GM11168 (cell line): ENCODE results near the gene GINS1.

Experiments used
- in situ Hi-C: fragments of 300-500 bp; cut with MboI; formaldehyde crosslinking; loops from one replicate; pipeline ENCODE4 v1.12.0; 2022; ENCODE audit warnings: low sequenced_read_pairs; ENCODE audit not compliant: unreplicated experiment

Gene GINS1

GRCh38 chr20:25407311-25408169 lies at the start of gene GINS1:
GINS1 (plus strand) TSS chr20:25407673; CDS start chr20:25407821, 148 bp downstream.
- in situ Hi-C loops = loop anchor here (10.0 kb wide), 1 partner anchor 413 kb away; the partner anchor contains the start of gene APMAP

GRCh38 chr20:25360631-25361286 lies 46.7 kb upstream of the GINS1 start:
- in situ Hi-C loops = no loop called here

- in situ Hi-C loops = no loop called here
These were observed 46.2 kb upstream of the GINS1 start for GRCh38 chr20:25361287-25361683.

- in situ Hi-C loops = no loop called here
These were observed 43.2 kb upstream of the GINS1 start for GRCh38 chr20:25364180-25364788.

- in situ Hi-C loops = no loop called here
These were observed 42.4 kb upstream of the GINS1 start for GRCh38 chr20:25364879-25365699.

GRCh38 chr20:25368526-25368925 lies 38.9 kb upstream of the GINS1 start:
- in situ Hi-C loops = no loop called here

- in situ Hi-C loops = no loop called here
These were observed 38.5 kb upstream of the GINS1 start for GRCh38 chr20:25368976-25369375.

- in situ Hi-C loops = no loop called here
These were observed 37.9 kb upstream of the GINS1 start for GRCh38 chr20:25369529-25369928.

GRCh38 chr20:25369971-25370370 lies 37.5 kb upstream of the GINS1 start:
- in situ Hi-C loops = no loop called here

GRCh38 chr20:25372584-25373336 lies 34.7 kb upstream of the GINS1 start:
- in situ Hi-C loops = no loop called here

GRCh38 chr20:25374842-25375241 lies 32.6 kb upstream of the GINS1 start:
- in situ Hi-C loops = no loop called here

GRCh38 chr20:25376236-25376635 lies 31.2 kb upstream of the GINS1 start:
- in situ Hi-C loops = no loop called here

GRCh38 chr20:25376886-25377285 lies 30.6 kb upstream of the GINS1 start:
- in situ Hi-C loops = no loop called here

- in situ Hi-C loops = no loop called here
These were observed 29.1 kb upstream of the GINS1 start for GRCh38 chr20:25378189-25378883.

GRCh38 chr20:25378884-25379733 lies 28.4 kb upstream of the GINS1 start:
- in situ Hi-C loops = no loop called here

GRCh38 chr20:25380945-25381614 lies 26.4 kb upstream of the GINS1 start:
- in situ Hi-C loops = no loop called here

- in situ Hi-C loops = no loop called here
These were observed 24.6 kb upstream of the GINS1 start for GRCh38 chr20:25382704-25383370.
